ENCODE results near the gene ONECUT2. TPM values are rescaled to one million over a fixed set of nuclear protein-coding genes. Genes with fewer than 3 reads are reported as not detected.

ONECUT2 gene
- total and polyA plus RNA-seq, 3 donors from 2014 or later: 0.69 to 0.93 (median 0.79) TPM

DNA sequence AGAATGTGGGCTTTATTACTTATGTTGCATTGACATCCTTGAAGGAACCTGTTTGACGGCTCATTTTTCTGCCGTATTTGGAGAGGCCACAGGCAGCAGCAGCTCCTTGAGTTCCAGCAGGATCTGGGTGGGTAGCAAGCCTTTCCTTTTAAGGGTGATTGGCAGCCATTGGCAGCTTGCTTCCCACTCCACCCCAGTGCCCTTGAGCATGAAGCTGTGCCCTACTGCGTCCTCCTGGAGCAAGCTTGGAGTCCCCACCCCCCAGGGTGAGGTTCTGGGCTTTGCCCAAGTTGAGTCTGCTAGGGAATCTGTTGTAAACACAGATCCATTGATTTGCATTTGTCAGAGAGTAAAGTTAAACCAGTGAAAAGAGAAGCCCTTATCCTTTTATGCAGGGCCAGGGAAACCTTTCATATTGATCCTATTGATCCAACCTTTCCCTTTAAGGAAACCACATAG lies 9.2 kb downstream of the ONECUT2 start:
- H3K27me3 ChIP-seq: no peaks in the 10 kb centered on the region
- H3K27ac ChIP-seq: no peak overlapping the region
- TF ChIP-seq CTCF (IDR thresholded peaks at IDR 0.05) (no peak), POLR2A (IDR thresholded peaks at IDR 0.05) (no peak)
- H3K9me3 ChIP-seq: no peaks in the 10 kb centered on the region
- peaks cover 10% of the 10 kb centered on the region for H3K4me1 ChIP-seq
- H3K36me3 ChIP-seq (ENCODE audit: low read depth, missing control alignments): no peaks in the 10 kb centered on the region
- H3K4me3 ChIP-seq: no peak overlapping the region
- DNase-seq: no peak
- intact Hi-C loops (cut with DNase I; ENCODE audit: low total_unique reads): no loop called here
- WGBS, 2 donors: 56 to 57% methylated on average over 3 of the region's 3 CpGs

- WGBS, 2 donors: 57 to 68% methylated on average over 6 to 8 of the region's 8 CpGs
- TF ChIP-seq POLR2A (IDR thresholded peaks at IDR 0.05) (no peak), CTCF (IDR thresholded peaks at IDR 0.05) (no peak)
- intact Hi-C loops (cut with DNase I; ENCODE audit: low total_unique reads): no loop called here
- DNase-seq: no peak
- Histone ChIP-seq H3K27me3 (no peaks in the 10 kb centered on the region), H3K4me1 (no peaks in the 10 kb centered on the region), H3K27ac (no peak overlapping the region), H3K9me3 (no peaks in the 10 kb centered on the region), H3K36me3 (ENCODE audit: low read depth, missing control alignments) (no peaks in the 10 kb centered on the region), H3K4me3 (no peak overlapping the region)
Observed at GRCh38 chr18:57445488-57446319, 10.5 kb downstream of the ONECUT2 start.

GRCh38 chr18:57446322-57446721 lies 11.1 kb downstream of the ONECUT2 start:
- no peaks in the 10 kb centered on the region for H3K4me1 ChIP-seq
- peak; percentile 31 for DNase-seq
- H3K27me3 ChIP-seq: no peaks in the 10 kb centered on the region
- WGBS, 2 donors: 20 to 29% methylated on average over 4 of the region's 4 CpGs
- intact Hi-C loops (cut with DNase I; ENCODE audit: low total_unique reads): no loop called here
- no peak overlapping the region for H3K4me3 ChIP-seq
- H3K36me3 ChIP-seq (ENCODE audit: low read depth, missing control alignments): no peaks in the 10 kb centered on the region
- no peak overlapping the region for H3K27ac ChIP-seq
- no peak for TF ChIP-seq CTCF (IDR thresholded peaks at IDR 0.05)
- no peak for TF ChIP-seq POLR2A (IDR thresholded peaks at IDR 0.05)
- H3K9me3 ChIP-seq: no peaks in the 10 kb centered on the region

DNA sequence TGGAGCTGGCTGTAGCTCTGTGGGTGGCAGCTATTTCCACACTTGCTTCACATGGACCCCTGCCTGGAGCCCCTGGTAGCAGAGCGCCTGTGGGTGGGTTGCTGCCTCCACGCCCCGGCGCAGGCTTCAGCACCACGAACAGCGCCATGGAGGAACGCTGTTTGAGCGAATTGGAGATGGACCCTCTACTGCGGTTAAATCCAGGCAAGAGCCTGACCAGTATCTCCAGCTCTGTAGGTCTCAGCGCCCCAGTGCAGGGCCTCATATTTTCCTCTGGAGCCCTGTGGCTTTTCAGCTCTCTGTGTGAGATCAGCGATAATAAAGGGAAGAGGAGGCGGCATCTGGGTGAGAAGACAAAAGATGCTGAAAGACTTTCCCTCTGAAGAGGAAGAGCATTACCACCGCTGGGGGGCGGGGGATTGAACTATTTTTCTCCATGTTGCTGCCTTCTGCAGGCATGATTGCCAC lies 12.0 kb downstream of the ONECUT2 start:
- no peaks in the 10 kb centered on the region for H3K36me3 ChIP-seq (ENCODE audit: low read depth, missing control alignments)
- intact Hi-C loops (cut with DNase I; ENCODE audit: low total_unique reads): no loop called here
- no peak overlapping the region for H3K27ac ChIP-seq
- TF ChIP-seq CTCF (IDR thresholded peaks at IDR 0.05) (no peak), POLR2A (IDR thresholded peaks at IDR 0.05) (no peak)
- peak; percentile 48 for DNase-seq
- H3K4me3 ChIP-seq: no peak overlapping the region
- H3K9me3 ChIP-seq: no peaks in the 10 kb centered on the region
- no peaks in the 10 kb centered on the region for H3K4me1 ChIP-seq
- H3K27me3 ChIP-seq: no peaks in the 10 kb centered on the region
- WGBS, 2 donors: 2 to 3% methylated on average over 14 of the region's 14 CpGs

All from testis (tissue), 3 donors.